ENCODE measurements around the gene ARHGEF28.

The ARHGEF28 gene

DNA sequence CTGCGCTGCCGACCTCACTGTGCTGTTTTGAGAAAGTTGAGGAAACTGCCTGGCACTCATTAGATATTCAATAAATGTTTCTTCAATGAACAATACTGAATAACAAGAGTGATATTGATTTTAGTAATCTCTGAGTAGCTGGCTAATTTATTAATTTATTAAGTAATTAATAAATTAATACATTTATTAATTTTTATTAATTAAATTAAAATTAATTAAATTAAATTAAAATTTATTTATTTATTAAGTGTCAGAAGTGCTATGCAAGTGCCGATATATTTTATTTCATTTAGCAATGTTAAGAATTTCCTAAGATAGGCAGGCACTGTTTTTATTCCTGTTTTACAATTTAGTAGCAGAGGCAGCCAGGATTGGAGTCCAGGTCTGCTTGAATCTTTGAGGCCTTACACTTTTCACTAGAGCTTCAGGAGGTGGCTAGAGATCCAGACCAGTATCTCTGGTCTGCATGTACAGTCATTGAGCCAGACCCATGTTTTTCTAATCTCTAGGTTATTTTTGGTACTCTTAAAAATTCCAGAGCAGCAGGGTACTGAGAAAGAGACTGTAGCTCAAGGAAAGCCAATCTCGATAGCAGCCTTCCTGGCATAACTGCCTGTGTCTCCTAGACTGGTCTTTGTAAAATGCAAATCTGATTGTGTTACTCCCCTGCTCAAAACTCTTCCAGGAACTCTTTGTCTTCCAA is 109.2 kb downstream of the ARHGEF28 start:
- peak; percentile 61 for DNase-seq (ENCODE audit: low read depth)

DNA sequence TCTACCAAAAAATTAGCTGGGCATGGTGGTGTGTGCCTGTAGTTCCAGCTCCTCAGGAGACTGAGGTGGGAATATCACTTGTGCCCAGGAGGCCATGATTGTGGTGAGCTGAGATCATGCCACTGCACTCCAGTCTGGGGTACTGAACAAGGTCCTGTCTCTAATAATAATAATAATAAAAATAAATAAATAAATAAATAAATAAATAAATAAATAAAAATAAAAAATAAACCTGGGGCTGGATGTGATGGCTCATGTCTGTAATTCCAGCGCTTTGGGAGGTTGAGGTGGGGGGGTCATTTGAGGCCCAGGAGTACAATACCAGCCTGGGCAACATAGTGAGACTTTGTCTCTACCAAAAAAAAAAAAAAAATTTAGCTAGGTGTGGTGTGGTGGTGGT is 113.7 kb downstream of the ARHGEF28 start:
- DNase-seq (ENCODE audit: low read depth): no peak

DNA sequence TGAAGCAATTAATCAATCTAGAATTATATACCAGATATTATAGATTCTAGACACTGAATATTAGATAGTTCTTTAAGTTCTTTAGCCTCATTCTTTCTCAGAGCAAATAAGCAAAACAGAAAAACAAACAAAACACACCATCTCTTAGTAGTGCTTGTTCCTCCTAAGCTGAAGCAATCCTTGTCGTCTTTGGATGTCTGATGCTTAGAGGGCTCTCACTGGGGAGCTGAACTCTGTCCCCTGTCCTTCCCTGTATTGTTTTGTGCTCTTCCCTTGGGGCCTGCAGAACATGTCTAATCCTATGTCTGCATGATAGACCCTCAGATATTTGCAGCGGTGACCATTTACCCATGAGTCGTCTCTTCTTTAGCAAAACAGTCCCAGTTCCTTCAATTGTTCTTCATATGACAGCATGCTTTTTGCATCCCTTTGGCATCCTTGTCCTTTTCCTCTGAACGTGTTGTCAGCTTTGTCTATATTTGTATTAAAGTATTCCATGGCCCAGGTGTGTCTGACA is 114.3 kb downstream of the ARHGEF28 start:
- DNase-seq (ENCODE audit: low read depth): no peak

GRCh38 chr5:73743161-73743560 is 117.2 kb downstream of the ARHGEF28 start:
- no peak for DNase-seq (ENCODE audit: low read depth)

- DNase-seq (ENCODE audit: low read depth): no peak
Observed at GRCh38 chr5:73745836-73746235, 119.8 kb downstream of the ARHGEF28 start.

DNA sequence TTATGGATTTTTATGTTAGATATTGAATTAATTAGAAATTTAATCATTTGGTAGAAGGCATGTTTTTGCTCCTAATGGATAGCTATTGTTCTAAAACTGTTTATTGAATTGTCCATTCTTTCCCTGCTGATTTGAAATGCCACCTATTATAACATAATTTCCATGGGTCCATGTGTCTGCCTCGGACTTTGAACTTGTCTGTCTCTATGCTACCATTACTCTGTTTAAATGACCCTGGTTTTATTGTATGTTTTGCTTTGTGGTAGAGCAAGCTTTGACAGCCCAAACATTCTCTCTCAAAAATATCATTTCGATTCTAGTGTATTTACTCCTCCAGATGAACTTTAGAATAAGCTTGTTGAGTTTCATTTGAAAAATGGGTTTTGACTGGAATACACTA is 120.6 kb downstream of the ARHGEF28 start:
- no peak for DNase-seq (ENCODE audit: low read depth)

GRCh38 chr5:73747696-73748380 is 121.8 kb downstream of the ARHGEF28 start:
- no peak for DNase-seq (ENCODE audit: low read depth)

DNA sequence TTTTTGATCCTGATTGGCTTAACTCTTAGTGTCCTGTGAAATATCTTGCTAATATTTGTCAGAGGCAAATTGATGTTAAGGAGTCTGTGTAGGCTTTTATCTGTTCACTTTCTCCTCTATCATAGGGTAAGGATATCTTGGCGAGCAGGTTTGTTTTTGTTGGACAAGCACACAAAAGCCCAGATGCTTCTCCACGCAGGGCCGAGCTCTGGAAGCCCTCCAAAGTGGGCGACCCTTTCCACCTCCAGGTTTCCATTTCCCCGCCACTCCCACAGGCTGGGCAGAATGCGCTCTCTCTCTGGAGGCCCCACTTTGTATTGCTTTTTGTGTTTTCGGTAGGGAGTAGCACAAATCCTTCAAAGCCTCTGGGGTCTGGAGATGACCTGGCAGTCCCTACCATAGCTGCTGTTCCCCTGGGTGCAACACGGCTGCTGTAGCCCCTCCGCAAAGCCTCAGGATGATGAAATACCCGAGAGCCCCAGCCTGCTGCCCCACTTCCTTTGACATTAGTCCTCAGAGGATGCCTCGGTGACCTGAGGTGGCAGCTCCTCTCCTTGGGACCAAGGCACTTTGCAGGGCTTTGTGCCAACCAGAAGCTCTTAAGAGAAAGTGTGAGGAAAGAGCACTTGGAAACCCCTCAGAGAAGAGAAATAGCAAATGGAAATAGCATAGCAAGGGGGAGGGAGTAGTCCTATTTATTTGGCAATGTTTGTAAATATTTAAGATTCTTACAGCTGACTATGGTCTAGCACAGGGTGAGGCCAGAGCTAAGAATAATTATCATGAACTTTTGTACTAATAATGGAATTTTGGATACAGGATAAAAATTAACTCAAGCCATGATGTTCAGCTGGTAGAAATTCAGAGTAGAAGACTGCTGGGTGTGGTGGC is 122.8 kb downstream of the ARHGEF28 start:
- DNase-seq (ENCODE audit: low read depth): peak; percentile 39

GRCh38 chr5:73749485-73750270 is 123.7 kb downstream of the ARHGEF28 start:
- no peak for DNase-seq (ENCODE audit: low read depth)

- no peak for DNase-seq (ENCODE audit: low read depth)
Observed at GRCh38 chr5:73751254-73751914, 125.4 kb downstream of the ARHGEF28 start.

DNA sequence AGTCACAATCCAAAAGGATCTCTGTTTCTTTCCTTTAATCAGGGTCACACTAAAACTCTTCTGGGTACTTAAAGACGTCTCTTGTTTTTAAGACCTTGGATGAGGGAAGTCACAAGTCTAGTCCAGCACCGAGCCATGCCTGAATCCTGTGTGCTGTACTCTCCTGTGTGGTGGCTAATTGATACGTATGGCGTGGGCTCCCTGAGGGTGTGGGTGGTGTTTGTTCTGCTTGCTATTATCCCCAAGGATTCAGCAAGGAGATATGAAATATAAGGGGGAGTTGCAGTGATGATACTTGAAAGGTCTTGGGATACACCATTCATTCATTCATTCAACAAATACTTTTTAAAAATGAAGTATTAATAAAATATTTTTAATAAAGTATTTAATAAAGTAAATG is 128.3 kb downstream of the ARHGEF28 start:
- DNase-seq (ENCODE audit: low read depth): no peak

DNA sequence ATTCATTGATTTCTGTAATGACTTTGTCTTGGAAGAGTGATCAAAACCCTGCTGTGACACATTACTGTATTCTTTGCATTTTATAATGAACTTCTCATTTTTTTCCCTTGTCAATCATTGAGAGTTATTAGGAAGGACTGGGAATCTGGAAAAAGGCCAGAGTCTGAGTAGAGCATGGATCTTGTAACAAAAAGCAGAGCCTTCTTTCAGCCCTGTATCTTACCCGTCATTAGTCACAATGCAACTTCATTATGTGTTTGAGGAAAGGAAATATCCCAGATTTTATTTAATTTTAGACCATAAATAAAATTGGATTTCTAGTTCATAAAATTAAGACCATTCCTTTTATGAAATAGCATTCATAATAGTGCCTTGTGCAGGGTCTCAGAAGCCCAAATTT is 131.4 kb downstream of the ARHGEF28 start:
- DNase-seq (ENCODE audit: low read depth): no peak

DNA sequence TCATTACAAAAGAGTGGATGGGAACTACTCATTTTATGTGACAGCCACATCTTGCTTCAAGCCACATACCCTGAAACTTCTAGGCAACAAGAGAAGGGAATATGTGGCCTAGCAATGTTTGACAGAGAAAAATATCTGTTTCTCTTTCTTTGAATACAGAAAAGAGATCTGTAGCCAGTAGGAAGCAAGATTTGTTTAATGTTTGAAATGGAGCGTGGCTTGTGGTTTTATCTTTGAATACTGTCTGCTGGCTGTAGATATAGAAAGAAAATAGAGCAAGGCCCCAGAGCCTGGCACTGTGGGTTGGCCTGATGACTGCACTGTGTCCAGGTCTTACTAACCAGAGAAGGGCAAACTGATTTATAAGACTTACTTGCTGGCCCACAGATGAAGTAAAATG is 133.8 kb downstream of the ARHGEF28 start:
- no peak for DNase-seq (ENCODE audit: low read depth)

DNA sequence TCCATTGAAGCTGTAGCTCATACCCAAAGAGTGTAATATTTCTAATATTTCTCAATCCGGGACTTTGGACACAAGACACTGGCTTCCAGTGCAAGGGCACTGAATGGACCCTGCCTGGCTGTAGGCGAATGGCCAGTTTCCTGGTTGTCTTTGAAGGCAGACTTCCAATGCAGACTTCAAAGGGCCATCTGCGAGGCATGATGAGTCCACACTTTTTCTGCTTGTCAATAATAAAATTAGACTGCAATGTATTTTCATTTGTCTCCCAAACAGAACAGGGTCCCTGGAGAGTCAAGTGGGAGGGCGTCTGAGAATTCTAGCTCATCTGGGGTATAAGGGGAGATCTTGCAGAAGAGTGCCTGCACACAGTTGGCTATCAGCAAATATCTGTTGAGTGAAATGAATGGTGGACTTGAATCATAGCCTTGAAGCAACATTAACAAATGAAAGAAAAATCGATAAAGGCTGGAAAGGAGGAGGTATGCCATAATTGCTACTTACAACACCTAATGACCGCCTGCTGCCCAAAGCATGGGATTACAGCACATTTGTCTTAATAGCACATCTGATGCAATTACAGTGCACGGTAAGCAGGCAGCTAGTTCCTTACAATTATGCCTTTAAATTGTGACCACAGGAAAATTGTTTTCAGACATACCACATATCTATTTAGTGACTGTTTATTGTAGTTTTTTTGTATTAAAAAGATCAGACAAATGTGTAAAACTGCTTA is 137.5 kb downstream of the ARHGEF28 start:
- DNase-seq (ENCODE audit: low read depth): peak; percentile 61

DNA sequence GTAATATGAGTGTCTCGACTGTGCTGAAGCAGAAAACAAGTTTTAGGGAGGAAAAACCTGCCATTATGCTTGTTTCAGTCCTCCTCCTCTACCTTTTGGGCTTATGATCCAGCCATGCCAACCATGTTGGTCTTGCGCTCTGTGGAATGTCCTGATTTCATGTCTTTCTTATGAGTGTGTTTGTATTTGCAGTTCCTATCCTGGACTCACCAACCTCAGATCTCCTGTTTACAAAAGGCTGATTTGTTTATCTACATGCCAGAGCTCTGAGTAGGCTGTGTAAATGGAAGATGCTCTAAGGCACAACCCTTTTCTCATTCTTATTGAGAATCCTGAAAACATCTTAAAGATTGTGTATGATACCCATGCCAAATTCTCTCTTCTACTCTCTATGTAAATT is 138.6 kb downstream of the ARHGEF28 start:
- peak; percentile 83 for DNase-seq (ENCODE audit: low read depth)

DNA sequence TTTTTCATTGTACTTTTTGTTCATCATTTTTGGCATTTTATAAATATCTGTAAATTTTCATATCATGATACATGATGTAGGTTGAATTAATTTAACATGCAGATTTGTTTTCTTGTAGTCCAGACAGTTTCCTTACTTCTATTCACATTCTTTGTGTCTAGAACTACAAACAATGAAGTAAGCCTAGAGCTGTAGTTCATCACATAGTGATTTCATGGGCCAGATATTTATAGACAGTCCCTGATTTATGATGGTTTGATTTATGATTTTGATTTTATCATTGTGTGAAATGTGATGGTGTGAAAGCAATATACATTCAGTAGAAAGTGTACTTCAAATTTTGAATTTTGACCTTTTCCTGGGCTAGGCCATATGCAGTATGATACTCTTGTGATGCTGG is 139.0 kb downstream of the ARHGEF28 start:
- peak; percentile 41 for DNase-seq (ENCODE audit: low read depth)

- no peak for DNase-seq (ENCODE audit: low read depth)
Observed at GRCh38 chr5:73766902-73767301, 140.9 kb downstream of the ARHGEF28 start.

GRCh38 chr5:73770172-73771025 is 144.4 kb downstream of the ARHGEF28 start:
- no peak for DNase-seq (ENCODE audit: low read depth)

DNA sequence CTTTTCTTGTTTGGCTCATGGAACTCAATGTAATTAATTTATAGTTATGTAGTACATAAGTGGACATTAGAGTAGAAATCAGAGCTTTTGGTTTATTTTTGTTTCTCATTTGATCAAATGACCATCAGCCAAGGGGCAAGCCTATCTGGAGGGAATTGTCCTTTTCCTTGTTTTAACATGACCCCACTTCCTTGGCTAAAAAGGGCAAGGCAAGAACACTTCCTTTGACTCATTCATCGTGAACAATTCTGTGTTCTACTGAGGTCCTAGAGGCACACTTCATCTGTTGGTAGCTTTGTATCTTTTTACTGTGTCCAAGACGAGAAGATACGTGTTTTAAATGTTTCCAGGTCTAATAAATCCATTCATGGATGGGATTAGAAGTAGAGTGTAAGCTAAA is 148.9 kb downstream of the ARHGEF28 start:
- DNase-seq (ENCODE audit: low read depth): no peak

- DNase-seq (ENCODE audit: low read depth): no peak
Observed at GRCh38 chr5:73776405-73776804, 150.4 kb downstream of the ARHGEF28 start.
